ENCODE measurements around the gene LRGUK.

LRGUK gene

GRCh38 chr7:134186027-134186426 is 58.9 kb downstream of the LRGUK start:
- H3K27me3 ChIP-seq = no peaks in the 10 kb centered on the region
- H3K36me3 ChIP-seq = no peaks in the 10 kb centered on the region
- TF ChIP-seq, protein P1, sequence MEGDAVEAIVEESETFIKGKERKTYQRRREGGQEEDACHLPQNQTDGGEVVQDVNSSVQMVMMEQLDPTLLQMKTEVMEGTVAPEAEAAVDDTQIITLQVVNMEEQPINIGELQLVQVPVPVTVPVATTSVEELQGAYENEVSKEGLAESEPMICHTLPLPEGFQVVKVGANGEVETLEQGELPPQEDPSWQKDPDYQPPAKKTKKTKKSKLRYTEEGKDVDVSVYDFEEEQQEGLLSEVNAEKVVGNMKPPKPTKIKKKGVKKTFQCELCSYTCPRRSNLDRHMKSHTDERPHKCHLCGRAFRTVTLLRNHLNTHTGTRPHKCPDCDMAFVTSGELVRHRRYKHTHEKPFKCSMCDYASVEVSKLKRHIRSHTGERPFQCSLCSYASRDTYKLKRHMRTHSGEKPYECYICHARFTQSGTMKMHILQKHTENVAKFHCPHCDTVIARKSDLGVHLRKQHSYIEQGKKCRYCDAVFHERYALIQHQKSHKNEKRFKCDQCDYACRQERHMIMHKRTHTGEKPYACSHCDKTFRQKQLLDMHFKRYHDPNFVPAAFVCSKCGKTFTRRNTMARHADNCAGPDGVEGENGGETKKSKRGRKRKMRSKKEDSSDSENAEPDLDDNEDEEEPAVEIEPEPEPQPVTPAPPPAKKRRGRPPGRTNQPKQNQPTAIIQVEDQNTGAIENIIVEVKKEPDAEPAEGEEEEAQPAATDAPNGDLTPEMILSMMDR (IDR thresholded peaks at IDR 0.05; ENCODE audit: low read depth, low read length) = no peak
- DNase-seq = no peak
- H3K4me3 ChIP-seq (ENCODE audit: low read depth, low read length) = no peak overlapping the region
- H3K9me3 ChIP-seq = no peaks in the 10 kb centered on the region
- no peaks in the 10 kb centered on the region for H3K4me1 ChIP-seq

DNA sequence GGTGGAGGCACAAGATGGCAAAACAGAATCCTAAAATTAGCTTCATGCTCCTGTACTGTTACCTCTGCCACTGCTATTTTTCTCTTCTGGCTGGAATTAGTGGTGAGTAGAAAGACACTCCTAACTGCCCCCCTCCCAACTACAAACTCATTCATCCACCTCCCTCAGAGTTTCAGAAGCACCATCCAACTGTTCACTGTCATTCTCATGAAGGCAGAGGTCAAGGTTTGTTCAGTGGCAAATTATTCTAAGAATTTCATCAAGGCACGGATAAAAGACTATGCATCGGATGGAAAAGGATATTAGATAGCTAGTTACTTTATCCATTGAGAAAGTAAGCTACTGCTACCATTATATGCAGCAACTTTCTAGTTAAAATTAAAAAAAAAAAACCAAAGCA is 59.7 kb downstream of the LRGUK start:
- H3K4me3 ChIP-seq (ENCODE audit: low read depth, low read length) = no peak overlapping the region
- H3K4me1 ChIP-seq = no peaks in the 10 kb centered on the region
- no peaks in the 10 kb centered on the region for H3K36me3 ChIP-seq
- TF ChIP-seq, protein P1 (IDR thresholded peaks at IDR 0.05; ENCODE audit: low read depth, low read length) = no peak
- H3K9me3 ChIP-seq = no peaks in the 10 kb centered on the region
- no peaks in the 10 kb centered on the region for H3K27me3 ChIP-seq
- no peak for DNase-seq

GRCh38 chr7:134187893-134188292 is 60.8 kb downstream of the LRGUK start:
- no peak for DNase-seq
- TF ChIP-seq, protein P1 (IDR thresholded peaks at IDR 0.05; ENCODE audit: low read depth, low read length) = no peak
- no peaks in the 10 kb centered on the region for H3K27me3 ChIP-seq
- H3K36me3 ChIP-seq = no peaks in the 10 kb centered on the region
- H3K4me3 ChIP-seq (ENCODE audit: low read depth, low read length) = no peak overlapping the region
- no peaks in the 10 kb centered on the region for H3K9me3 ChIP-seq
- H3K4me1 ChIP-seq = no peaks in the 10 kb centered on the region

DNA sequence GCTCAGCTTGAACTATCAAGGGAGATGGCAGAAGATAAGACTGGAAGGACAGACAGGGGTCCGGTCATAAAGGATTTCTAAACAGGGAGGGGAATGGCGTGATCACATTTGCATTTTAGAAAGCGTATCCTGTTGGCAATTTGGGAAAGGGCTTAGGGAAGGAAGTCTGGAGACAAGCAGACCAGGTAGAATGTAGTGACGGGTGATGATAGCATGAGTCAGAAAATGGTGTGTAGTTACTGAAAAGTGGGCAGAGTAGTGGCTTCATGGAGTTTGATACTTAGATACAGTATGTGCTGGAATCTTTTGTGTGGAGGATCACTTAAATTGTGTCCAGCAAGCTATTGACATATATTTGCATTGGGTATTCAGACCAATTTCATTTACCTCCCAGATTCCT is 61.2 kb downstream of the LRGUK start:
- H3K4me1 ChIP-seq = peaks cover 1% of the 10 kb centered on the region; the same call in 1 of the 2 replicates
- TF ChIP-seq, protein P1 (IDR thresholded peaks at IDR 0.05; ENCODE audit: low read depth, low read length) = no peak
- no peak overlapping the region for H3K4me3 ChIP-seq (ENCODE audit: low read depth, low read length)
- no peaks in the 10 kb centered on the region for H3K36me3 ChIP-seq
- no peaks in the 10 kb centered on the region for H3K9me3 ChIP-seq
- DNase-seq = no peak
- no peaks in the 10 kb centered on the region for H3K27me3 ChIP-seq

GRCh38 chr7:134189559-134189958 is 62.4 kb downstream of the LRGUK start:
- Histone ChIP-seq H3K4me3 (ENCODE audit: low read depth, low read length) (no peak overlapping the region), H3K36me3 (no peaks in the 10 kb centered on the region), H3K27me3 (no peaks in the 10 kb centered on the region), H3K4me1 (peaks cover 6% of the 10 kb centered on the region; the same call in 1 of the 2 replicates), H3K9me3 (no peaks in the 10 kb centered on the region)
- TF ChIP-seq, protein P1 (IDR thresholded peaks at IDR 0.05; ENCODE audit: low read depth, low read length) = no peak
- no peak for DNase-seq

GRCh38 chr7:134191876-134192275 is 64.7 kb downstream of the LRGUK start:
- TF ChIP-seq, protein P1 (IDR thresholded peaks at IDR 0.05; ENCODE audit: low read depth, low read length) = no peak
- Histone ChIP-seq H3K4me1 (peaks cover 9% of the 10 kb centered on the region), H3K36me3 (no peaks in the 10 kb centered on the region), H3K9me3 (no peaks in the 10 kb centered on the region), H3K4me3 (ENCODE audit: low read depth, low read length) (no peak overlapping the region), H3K27me3 (no peaks in the 10 kb centered on the region)
- no peak for DNase-seq
